WTC11 (cell line): Measurements from ENCODE around the gene LYPLA2. TPM values are rescaled to one million over a fixed set of nuclear protein-coding genes. Genes with fewer than 3 reads are reported as not detected.
A peak's percentile ranks its signal among the peaks of the same experiment; 100 is the strongest.

Source experiments
- ARID4B ChIP-seq: sonication (generic); formaldehyde crosslinking; IDR thresholded peaks from 2 replicates; pipeline ENCODE4 v1.8.0; 2023; ENCODE audit warnings: missing genetic modification reagents, mild to moderate bottlenecking, borderline replicate concordance
- CBFB ChIP-seq: sonication (generic); formaldehyde crosslinking; IDR thresholded peaks from 2 replicates; pipeline ENCODE4 v1.8.1; 2022; ENCODE audit warnings: mild to moderate bottlenecking, low read depth, missing genetic modification reagents
- CDX4 ChIP-seq: fragments of 250-450 bp; sonication (Bioruptor Pico); IDR thresholded peaks from 2 replicates; pipeline ENCODE4 v1.9.0; 2021; ENCODE audit warnings: moderate library complexity, mild to moderate bottlenecking, inconsistent platforms, borderline replicate concordance
- HMGA2 ChIP-seq: fragments of 250-450 bp; sonication (Bioruptor Pico); IDR thresholded peaks from 2 replicates; pipeline ENCODE4 v1.4.0; 2021; ENCODE audit warnings: mild to moderate bottlenecking, moderate library complexity
- NFE2L1 ChIP-seq: sonication (generic); formaldehyde crosslinking; IDR thresholded peaks from 2 replicates; pipeline ENCODE4 v1.8.1; 2023; ENCODE audit warnings: missing genetic modification reagents
- NR1H2 ChIP-seq: sonication (generic); formaldehyde crosslinking; IDR thresholded peaks from 2 replicates; pipeline ENCODE4 v1.9.0; 2021; ENCODE audit warnings: mild to moderate bottlenecking, moderate library complexity, missing genetic modification reagents
- OVOL2 ChIP-seq: fragments of 250-450 bp; sonication (Bioruptor Pico); IDR thresholded peaks from 2 replicates; pipeline ENCODE4 v1.9.0; 2021; ENCODE audit warnings: mild to moderate bottlenecking, borderline replicate concordance
- SMAD3 ChIP-seq: sonication (generic); formaldehyde crosslinking; IDR thresholded peaks from 2 replicates; pipeline ENCODE4 v1.8.0; 2022; ENCODE audit warnings: missing genetic modification reagents, mild to moderate bottlenecking, borderline replicate concordance
- SP1 ChIP-seq: sonication (generic); formaldehyde crosslinking; conservative IDR thresholded peaks from 2 replicates; pipeline ENCODE4 v1.8.1; 2022; ENCODE audit warnings: missing genetic modification reagents
- ZMAT4 ChIP-seq: fragments of 250-450 bp; sonication (Bioruptor Pico); IDR thresholded peaks from 2 replicates; pipeline ENCODE4 v1.9.0; 2021; ENCODE audit warnings: mild to moderate bottlenecking
- ZNF232 ChIP-seq: sonication (generic); formaldehyde crosslinking; IDR thresholded peaks from 2 replicates; pipeline ENCODE4 v1.8.0; 2022; ENCODE audit warnings: mild to moderate bottlenecking, missing genetic modification reagents
- ZNF263 ChIP-seq: sonication (generic); formaldehyde crosslinking; IDR thresholded peaks from 2 replicates; pipeline ENCODE4 v1.8.1; 2022; ENCODE audit warnings: low read depth, mild to moderate bottlenecking, moderate library complexity, missing genetic modification reagents
- ZNF671 ChIP-seq: fragments of 250-450 bp; sonication (Bioruptor Pico); IDR thresholded peaks from 2 replicates; pipeline ENCODE4 v1.8.0; 2021; ENCODE audit warnings: mild to moderate bottlenecking
- ZSCAN18 ChIP-seq: fragments of 250-450 bp; sonication (Bioruptor Pico); IDR thresholded peaks from 2 replicates; pipeline ENCODE4 v2.1.2; 2022; ENCODE audit warnings: mild to moderate bottlenecking, moderate library complexity
- total RNA-seq: library from RNA; stranded (reverse); gene quantifications from 3 replicates; pipeline ENCODE4 v1.2.3, GENCODE V29; 2021
- TF ChIP-seq, protein P1 (sequence below): sonication (generic); formaldehyde crosslinking; IDR thresholded peaks from 2 replicates; pipeline ENCODE4 v1.8.0; 2022; ENCODE audit warnings: missing genetic modification reagents
- TF ChIP-seq, protein P2 (sequence below): fragments of 250-450 bp; sonication (Bioruptor Pico); IDR thresholded peaks from 2 replicates; pipeline ENCODE4 v1.9.0; 2021; ENCODE audit warnings: mild to moderate bottlenecking, borderline replicate concordance
- TF ChIP-seq, protein P3 (sequence below): sonication (generic); formaldehyde crosslinking; IDR thresholded peaks from 2 replicates; pipeline ENCODE4 v1.8.1; 2023; ENCODE audit warnings: mild to moderate bottlenecking, moderate library complexity, missing genetic modification reagents
- TF ChIP-seq, protein P4 (sequence below): fragments of 200-600 bp; IDR thresholded peaks from 2 replicates; pipeline ENCODE4 v1.8.0; 2022; ENCODE audit warnings: antibody characterized with exemption

Gene LYPLA2
- total RNA-seq, 1 experiment from 2014 or later, result 164 TPM

- TF ChIP-seq, protein P1, sequence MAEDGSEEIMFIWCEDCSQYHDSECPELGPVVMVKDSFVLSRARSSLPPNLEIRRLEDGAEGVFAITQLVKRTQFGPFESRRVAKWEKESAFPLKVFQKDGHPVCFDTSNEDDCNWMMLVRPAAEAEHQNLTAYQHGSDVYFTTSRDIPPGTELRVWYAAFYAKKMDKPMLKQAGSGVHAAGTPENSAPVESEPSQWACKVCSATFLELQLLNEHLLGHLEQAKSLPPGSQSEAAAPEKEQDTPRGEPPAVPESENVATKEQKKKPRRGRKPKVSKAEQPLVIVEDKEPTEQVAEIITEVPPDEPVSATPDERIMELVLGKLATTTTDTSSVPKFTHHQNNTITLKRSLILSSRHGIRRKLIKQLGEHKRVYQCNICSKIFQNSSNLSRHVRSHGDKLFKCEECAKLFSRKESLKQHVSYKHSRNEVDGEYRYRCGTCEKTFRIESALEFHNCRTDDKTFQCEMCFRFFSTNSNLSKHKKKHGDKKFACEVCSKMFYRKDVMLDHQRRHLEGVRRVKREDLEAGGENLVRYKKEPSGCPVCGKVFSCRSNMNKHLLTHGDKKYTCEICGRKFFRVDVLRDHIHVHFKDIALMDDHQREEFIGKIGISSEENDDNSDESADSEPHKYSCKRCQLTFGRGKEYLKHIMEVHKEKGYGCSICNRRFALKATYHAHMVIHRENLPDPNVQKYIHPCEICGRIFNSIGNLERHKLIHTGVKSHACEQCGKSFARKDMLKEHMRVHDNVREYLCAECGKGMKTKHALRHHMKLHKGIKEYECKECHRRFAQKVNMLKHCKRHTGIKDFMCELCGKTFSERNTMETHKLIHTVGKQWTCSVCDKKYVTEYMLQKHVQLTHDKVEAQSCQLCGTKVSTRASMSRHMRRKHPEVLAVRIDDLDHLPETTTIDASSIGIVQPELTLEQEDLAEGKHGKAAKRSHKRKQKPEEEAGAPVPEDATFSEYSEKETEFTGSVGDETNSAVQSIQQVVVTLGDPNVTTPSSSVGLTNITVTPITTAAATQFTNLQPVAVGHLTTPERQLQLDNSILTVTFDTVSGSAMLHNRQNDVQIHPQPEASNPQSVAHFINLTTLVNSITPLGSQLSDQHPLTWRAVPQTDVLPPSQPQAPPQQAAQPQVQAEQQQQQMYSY, result no peak
- TF ChIP-seq, protein P2, sequence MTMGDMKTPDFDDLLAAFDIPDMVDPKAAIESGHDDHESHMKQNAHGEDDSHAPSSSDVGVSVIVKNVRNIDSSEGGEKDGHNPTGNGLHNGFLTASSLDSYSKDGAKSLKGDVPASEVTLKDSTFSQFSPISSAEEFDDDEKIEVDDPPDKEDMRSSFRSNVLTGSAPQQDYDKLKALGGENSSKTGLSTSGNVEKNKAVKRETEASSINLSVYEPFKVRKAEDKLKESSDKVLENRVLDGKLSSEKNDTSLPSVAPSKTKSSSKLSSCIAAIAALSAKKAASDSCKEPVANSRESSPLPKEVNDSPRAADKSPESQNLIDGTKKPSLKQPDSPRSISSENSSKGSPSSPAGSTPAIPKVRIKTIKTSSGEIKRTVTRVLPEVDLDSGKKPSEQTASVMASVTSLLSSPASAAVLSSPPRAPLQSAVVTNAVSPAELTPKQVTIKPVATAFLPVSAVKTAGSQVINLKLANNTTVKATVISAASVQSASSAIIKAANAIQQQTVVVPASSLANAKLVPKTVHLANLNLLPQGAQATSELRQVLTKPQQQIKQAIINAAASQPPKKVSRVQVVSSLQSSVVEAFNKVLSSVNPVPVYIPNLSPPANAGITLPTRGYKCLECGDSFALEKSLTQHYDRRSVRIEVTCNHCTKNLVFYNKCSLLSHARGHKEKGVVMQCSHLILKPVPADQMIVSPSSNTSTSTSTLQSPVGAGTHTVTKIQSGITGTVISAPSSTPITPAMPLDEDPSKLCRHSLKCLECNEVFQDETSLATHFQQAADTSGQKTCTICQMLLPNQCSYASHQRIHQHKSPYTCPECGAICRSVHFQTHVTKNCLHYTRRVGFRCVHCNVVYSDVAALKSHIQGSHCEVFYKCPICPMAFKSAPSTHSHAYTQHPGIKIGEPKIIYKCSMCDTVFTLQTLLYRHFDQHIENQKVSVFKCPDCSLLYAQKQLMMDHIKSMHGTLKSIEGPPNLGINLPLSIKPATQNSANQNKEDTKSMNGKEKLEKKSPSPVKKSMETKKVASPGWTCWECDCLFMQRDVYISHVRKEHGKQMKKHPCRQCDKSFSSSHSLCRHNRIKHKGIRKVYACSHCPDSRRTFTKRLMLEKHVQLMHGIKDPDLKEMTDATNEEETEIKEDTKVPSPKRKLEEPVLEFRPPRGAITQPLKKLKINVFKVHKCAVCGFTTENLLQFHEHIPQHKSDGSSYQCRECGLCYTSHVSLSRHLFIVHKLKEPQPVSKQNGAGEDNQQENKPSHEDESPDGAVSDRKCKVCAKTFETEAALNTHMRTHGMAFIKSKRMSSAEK (CRISPR knock-in tag), result no peak
- TF ChIP-seq OVOL2, result no peak
- no peak for TF ChIP-seq ZNF671 (CRISPR knock-in tag)
- no peak for TF ChIP-seq ZNF263 (CRISPR knock-in tag)
- no peak for TF ChIP-seq ZSCAN18 (CRISPR knock-in tag)
- no peak for TF ChIP-seq CBFB (CRISPR knock-in tag)
- TF ChIP-seq NFE2L1, result peak; percentile 37; the same call in 1 of the 2 replicates
- TF ChIP-seq ZMAT4 (CRISPR knock-in tag), result no peak
- TF ChIP-seq HMGA2, result no peak
- TF ChIP-seq SP1 (CRISPR knock-in tag), result peak; percentile 56
- TF ChIP-seq ARID4B, result peak; percentile 76; the same call in 1 of the 2 replicates
- no peak for TF ChIP-seq NR1H2 (CRISPR knock-in tag)
- no peak for TF ChIP-seq ZNF232
- TF ChIP-seq, protein P3, sequence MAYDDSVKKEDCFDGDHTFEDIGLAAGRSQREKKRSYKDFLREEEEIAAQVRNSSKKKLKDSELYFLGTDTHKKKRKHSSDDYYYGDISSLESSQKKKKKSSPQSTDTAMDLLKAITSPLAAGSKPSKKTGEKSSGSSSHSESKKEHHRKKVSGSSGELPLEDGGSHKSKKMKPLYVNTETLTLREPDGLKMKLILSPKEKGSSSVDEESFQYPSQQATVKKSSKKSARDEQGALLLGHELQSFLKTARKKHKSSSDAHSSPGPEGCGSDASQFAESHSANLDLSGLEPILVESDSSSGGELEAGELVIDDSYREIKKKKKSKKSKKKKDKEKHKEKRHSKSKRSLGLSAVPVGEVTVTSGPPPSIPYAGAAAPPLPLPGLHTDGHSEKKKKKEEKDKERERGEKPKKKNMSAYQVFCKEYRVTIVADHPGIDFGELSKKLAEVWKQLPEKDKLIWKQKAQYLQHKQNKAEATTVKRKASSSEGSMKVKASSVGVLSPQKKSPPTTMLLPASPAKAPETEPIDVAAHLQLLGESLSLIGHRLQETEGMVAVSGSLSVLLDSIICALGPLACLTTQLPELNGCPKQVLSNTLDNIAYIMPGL, result peak; percentile 76
- no peak for TF ChIP-seq SMAD3 (CRISPR knock-in tag)
- TF ChIP-seq, protein P4, sequence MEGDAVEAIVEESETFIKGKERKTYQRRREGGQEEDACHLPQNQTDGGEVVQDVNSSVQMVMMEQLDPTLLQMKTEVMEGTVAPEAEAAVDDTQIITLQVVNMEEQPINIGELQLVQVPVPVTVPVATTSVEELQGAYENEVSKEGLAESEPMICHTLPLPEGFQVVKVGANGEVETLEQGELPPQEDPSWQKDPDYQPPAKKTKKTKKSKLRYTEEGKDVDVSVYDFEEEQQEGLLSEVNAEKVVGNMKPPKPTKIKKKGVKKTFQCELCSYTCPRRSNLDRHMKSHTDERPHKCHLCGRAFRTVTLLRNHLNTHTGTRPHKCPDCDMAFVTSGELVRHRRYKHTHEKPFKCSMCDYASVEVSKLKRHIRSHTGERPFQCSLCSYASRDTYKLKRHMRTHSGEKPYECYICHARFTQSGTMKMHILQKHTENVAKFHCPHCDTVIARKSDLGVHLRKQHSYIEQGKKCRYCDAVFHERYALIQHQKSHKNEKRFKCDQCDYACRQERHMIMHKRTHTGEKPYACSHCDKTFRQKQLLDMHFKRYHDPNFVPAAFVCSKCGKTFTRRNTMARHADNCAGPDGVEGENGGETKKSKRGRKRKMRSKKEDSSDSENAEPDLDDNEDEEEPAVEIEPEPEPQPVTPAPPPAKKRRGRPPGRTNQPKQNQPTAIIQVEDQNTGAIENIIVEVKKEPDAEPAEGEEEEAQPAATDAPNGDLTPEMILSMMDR, result no peak
- no peak for TF ChIP-seq CDX4 (CRISPR knock-in tag)
Observed at GRCh38 chr1:23777979-23778814, 12.7 kb upstream of the LYPLA2 start, which contains the start of gene PITHD1 (continued).
